Measurements from ENCODE around the gene GET3.

GRCh38 chr19:12733369-12734214 lies 3.7 kb upstream of the GET3 start:
- no peak for TF ChIP-seq ATF1 (CRISPR knock-in tag; IDR thresholded peaks at IDR 0.05)
- 0 out of 2 replicates have a peak, but pooled peaks have one; percentile 6 for TF ChIP-seq GATAD2A (CRISPR knock-in tag; IDR thresholded peaks at IDR 0.05)
- TF ChIP-seq PHF8 (CRISPR knock-in tag; IDR thresholded peaks at IDR 0.05), result no peak
- TF ChIP-seq POLR2A (IDR thresholded peaks at IDR 0.05; ENCODE audit: insufficient read depth in 1 of 2, low read depth in 2 of 2, low read length in 2 of 2), result no peak; a peak in 1 of 4 replicates
- TF ChIP-seq SETDB1 (CRISPR knock-in tag; IDR thresholded peaks at IDR 0.05; ENCODE audit: borderline replicate concordance), result no peak
- no peak for TF ChIP-seq ZNF605 (CRISPR knock-in tag; IDR thresholded peaks at IDR 0.05)

Measured in HepG2 (cell line).